Measurements from ENCODE around the gene RAB13. TPM values are rescaled to one million over a fixed set of nuclear protein-coding genes. Genes with fewer than 3 reads are reported as not detected.

RAB13 gene
- total and polyA plus RNA-seq, 2 of the 8 experiments (the other 6 are each of a cell fraction or from before 2014, with no cell fraction given), result 70.5 to 157 TPM

DNA sequence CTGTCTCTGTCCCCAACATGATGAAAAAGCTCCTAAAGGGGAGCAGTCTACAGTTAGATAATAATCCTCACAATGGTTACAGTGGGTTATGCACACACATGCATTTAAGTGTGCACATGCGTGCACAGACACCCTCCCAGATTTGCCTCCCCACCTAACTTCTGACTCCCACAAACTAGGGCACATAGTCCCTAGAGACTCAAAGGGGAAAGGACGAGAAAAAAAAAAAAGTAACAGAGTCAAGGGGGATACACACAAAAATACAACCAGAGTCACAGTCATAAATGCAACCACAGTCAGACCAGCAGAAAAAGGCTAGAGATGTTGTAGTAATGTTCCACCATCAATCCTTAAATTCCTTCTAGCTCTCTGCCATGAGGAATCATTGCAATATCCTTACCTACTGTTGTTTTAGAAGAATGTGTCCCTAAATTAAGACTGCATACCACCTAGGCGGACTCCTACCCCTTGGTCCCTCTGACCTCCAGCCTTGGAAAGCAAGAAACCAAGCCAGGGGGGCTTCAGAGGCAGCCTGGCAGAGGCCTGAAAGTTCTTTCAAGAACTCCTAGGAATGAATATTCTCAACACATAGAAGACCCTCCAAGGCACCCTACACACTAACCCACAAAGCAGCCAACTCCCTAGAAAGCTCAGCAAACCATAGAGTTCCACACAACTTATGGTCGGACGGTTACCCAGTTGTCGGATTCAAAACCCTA is 29.0 kb downstream of the RAB13 start:
- no peak overlapping the region for H2AK5ac ChIP-seq (ENCODE audit: low read depth, low read length)
- peak overlapping the region; percentile 82 to 98 (median 88) for H3K4me3 ChIP-seq (ENCODE audit: extremely low read depth in 1 of 4, insufficient read depth in 2 of 4, low read depth in 3 of 4, low read length in 4 of 4)
- H3K23me2 ChIP-seq (ENCODE audit: low read depth, low read length), result peaks cover 15% of the 10 kb centered on the region
- no peaks in the 10 kb centered on the region for H3K27me3 ChIP-seq (replicated peaks in 1 of 4; ENCODE audit: control insufficient read depth in 3 of 4, extremely low read depth in 1 of 4, insufficient read depth in 3 of 4, low read length in 3 of 4)
- no peak overlapping the region for H2BK20ac ChIP-seq (ENCODE audit: low read length)
- 0 out of 2 replicates have a peak overlapping the region, but pooled peaks have one; percentile 16 for H2BK15ac ChIP-seq (ENCODE audit: low read length)
- peak overlapping the region; percentile 47 for H4K8ac ChIP-seq (ENCODE audit: extremely low read depth, insufficient read depth, low read length)
- H3K79me2 ChIP-seq (ENCODE audit: control insufficient read depth in 1 of 2, insufficient read depth in 2 of 2, low read length in 2 of 2), result peaks cover 30 to 62% of the 10 kb centered on the region in 2 experiments
- H2AFZ ChIP-seq (ENCODE audit: low read length), result 0 out of 2 replicates have a peak overlapping the region, but pooled peaks have one; percentile 4
- H3K14ac ChIP-seq (ENCODE audit: insufficient read length), result no peak overlapping the region
- TF ChIP-seq TAF1 (IDR thresholded peaks at IDR 0.05; ENCODE audit: low read depth, low read length), result no peak
- TF ChIP-seq POLR2A (IDR thresholded peaks at IDR 0.05; ENCODE audit: control extremely low read depth in 1 of 2, low read depth in 2 of 2, low read length in 2 of 2), result peak in 1 of 2 experiments; percentile 71; a peak in 1 of 3 replicates
- no peak for TF ChIP-seq RBBP5 (IDR thresholded peaks at IDR 0.05; ENCODE audit: borderline replicate concordance, low read depth, low read length)
- no peak for TF ChIP-seq GABPA (IDR thresholded peaks at IDR 0.05; ENCODE audit: borderline replicate concordance, insufficient read depth, low read length)
- no peak for TF ChIP-seq RXRA (IDR thresholded peaks at IDR 0.05; ENCODE audit: insufficient read depth, low read depth, low read length)
- H3K4me1 ChIP-seq (replicated peaks in 1 of 4; ENCODE audit: control insufficient read depth in 3 of 4, insufficient read depth in 4 of 4, low read length in 3 of 4), result peaks cover 3 to 20% (median 12%) of the 10 kb centered on the region in 4 experiments
- ChIA-PET CTCF (ENCODE audit: partially characterized antibody) (interaction anchor here (0.6 to 6.4 kb wide), 7 partner anchors 9 to 316 kb away, joined by 3 to 31 read pairs (median 3); partner anchors contain the start of genes DENND4B and RAB13), POLR2A (ENCODE audit: partially characterized antibody) (interaction anchor here (0.6 to 15.7 kb wide), 11 partner anchors 10 to 181 kb away, joined by 3 to 454 read pairs (median 7); partner anchors contain the start of genes CREB3L4, DENND4B, GATAD2B and JTB)
- H3K9me3 ChIP-seq (ENCODE audit: insufficient read depth in 2 of 2, low read depth in 1 of 2, low read length in 1 of 2), result no peaks in the 10 kb centered on the region
- peak overlapping the region; percentile 96 for H2BK5ac ChIP-seq (ENCODE audit: low read depth, low read length)
- no peak overlapping the region for H4K5ac ChIP-seq (ENCODE audit: insufficient read length, low read depth, low read length)
- peaks cover 34% of the 10 kb centered on the region for H3K79me1 ChIP-seq (ENCODE audit: low read depth, low read length)
- H3K27ac ChIP-seq (ENCODE audit: low read depth, low read length), result peak overlapping the region; percentile 77
- H3K9ac ChIP-seq (replicated peaks in 1 of 4; ENCODE audit: extremely low read depth in 1 of 4, low read depth in 3 of 4, low read length in 3 of 4), result peak overlapping the region in 3 of 4 experiments; percentile 71 to 85 (median 83); a peak in 6 of 7 replicates
- H3K4ac ChIP-seq (replicated peaks; ENCODE audit: insufficient read length, low read depth, low read length), result no peak overlapping the region
- H3K18ac ChIP-seq (ENCODE audit: extremely low read depth, low read length), result peak overlapping the region; percentile 92; the same call in 1 of the 2 replicates
- peaks cover 16 to 32% (median 25%) of the 10 kb centered on the region in 4 experiments for H3K36me3 ChIP-seq (ENCODE audit: control insufficient read depth in 2 of 4, insufficient read depth in 4 of 4, low read length in 3 of 4)
- 37% methylated on average over 6 of the region's 6 CpGs; no CpG with 5 or more reads in 1 of the 2 experiments for WGBS, 2 experiments (ENCODE audit: extremely low coverage in 1 of 2, insufficient coverage in 1 of 2, insufficient read length in 1 of 2, insufficient replicate concordance in 2 of 2, low coverage in 1 of 2, low lambda C conversion rate in 2 of 2, missing lambda C conversion rate in 1 of 2)
- H3K23ac ChIP-seq (ENCODE audit: insufficient read length), result no peak overlapping the region
- H3K56ac ChIP-seq (replicated peaks; ENCODE audit: insufficient read length, low read depth, low read length), result no peak overlapping the region
- H2BK120ac ChIP-seq (replicated peaks; ENCODE audit: low read depth, low read length), result no peak overlapping the region
- DNase-seq (ENCODE audit: low read depth in 1 of 2, low spot score in 2 of 2) (no peak), FAIRE-seq (no peak)
- no peak overlapping the region for H4K91ac ChIP-seq (replicated peaks; ENCODE audit: insufficient read length, low read length)
- H4K20me1 ChIP-seq (replicated peaks in 1 of 2; ENCODE audit: control insufficient read depth in 1 of 2, insufficient read depth in 2 of 2, low read length in 2 of 2), result peaks cover 9 to 16% of the 10 kb centered on the region in 2 experiments
- peak overlapping the region; percentile 81 to 89 for H3K4me2 ChIP-seq (ENCODE audit: insufficient read depth in 1 of 2, low read depth in 2 of 2, low read length in 2 of 2)
- 0 out of 2 replicates have a peak overlapping the region, but pooled peaks have one; percentile 60 for H2BK12ac ChIP-seq (ENCODE audit: low read depth, low read length)

Data from H1 (cell line).